Stimulated activated CD8-positive, alpha-beta memory T cell treated with anti-CD3 and anti-CD28 coated beads, Interleukin-7, amount 100 ng/mL, for 24 hours (primary cell): ENCODE data around the gene RAD51C.
"Not testable (repeated sequence)": the region's sequence is repeated elsewhere in the genome, so short reads cannot be mapped to it uniquely, and the experiment has no call there.

Experiments used
- DNase-seq: peaks from one replicate; pipeline ENCODE4 v3.0.0-alpha.2; 2020; ENCODE audit warnings: low read depth

The RAD51C gene

DNA sequence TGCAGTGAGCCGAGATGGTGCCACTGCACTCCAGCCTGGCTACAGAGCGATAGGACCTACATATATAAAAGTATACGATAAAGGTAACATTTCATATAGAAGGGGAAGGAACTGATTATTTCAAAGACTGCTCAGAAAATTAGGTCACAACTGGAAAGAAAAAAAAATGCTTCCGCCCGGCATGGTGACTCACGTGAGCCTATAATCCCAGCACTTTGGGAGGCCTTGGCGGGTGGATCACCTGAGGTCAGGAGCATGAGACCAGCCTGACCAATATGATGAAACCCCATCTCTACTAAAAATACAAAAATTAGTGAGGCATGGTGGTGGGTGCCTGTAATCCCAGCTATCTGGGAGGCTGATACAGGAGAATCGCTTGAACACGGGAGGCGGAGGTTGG lies 8.4 kb upstream of the RAD51C start:
- no peak for DNase-seq

DNA sequence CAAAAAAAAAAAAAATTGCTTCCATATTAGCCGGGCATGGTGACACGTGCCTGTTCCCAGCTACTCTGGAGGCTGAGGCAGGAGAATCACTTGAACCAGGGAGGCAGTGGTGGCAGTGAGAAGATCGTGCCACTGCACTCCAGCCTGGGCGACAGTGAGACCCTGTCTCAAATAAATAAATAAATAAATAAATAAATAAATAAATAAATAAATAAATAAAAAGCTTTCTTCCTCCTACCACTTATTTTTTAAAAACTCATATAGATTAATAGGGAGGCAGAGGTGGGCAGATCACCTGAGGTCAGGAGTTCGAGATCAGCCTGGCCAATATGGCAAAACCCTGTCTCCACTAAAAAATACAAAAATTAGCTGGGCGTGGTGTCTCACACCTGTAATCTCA lies 7.9 kb upstream of the RAD51C start:
- DNase-seq = not testable (repeated sequence)

DNA sequence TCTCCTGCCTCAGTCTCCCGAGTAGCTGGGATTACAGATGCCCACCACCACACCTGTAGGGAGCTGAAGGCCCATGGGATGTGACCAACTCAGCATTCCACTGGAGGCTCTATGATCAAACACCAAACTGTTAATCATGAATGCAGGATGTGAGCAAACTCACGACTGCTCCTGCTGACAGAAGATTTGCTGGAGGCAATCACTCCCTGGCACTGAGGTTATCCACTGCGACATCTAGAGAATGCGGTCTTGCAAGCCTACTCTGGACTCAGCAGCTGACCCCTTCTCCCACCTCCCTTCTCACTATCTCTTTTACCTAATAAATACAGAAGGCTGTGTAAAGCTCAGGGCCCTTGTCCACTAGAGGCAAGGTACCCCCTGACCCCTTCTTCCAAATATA lies 5.4 kb upstream of the RAD51C start:
- DNase-seq = no peak

DNA sequence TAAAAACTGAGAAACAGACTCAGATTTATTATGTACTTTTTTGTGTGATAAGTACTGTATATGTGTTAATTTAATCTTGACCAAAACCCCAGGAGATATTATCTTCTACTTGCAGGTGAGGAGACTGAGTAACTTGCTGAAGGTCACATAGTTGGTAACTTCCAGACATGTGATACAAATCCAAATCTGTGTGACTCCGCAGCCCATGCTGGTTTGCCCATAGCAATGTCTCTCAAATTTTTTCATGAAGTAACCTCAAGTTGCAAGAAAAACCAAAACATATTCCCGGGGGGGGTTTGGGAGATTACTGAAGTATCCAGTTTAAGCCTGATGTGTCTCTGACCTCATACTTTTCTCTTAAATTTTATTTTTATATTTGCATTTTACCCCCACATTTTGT lies 3.9 kb upstream of the RAD51C start:
- no peak for DNase-seq

DNA sequence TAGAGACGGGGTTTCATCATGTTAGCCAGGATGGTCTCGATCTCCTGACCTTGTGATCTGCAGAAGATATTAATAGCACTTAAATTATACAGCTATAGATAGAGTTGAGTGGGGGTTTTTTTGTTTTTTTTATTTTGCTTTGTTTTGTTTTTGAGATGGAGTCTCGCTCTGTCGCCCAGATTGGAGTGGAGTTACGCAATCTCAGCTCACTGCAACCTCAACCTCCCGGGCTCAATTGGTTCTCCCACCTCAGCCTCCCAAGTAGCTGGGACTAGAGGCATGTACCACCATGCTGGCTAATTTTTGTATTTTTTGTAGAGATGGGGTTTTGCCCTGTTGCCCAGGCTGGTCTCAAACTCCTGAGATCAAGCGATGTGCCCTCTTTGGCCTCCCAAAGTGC lies 2.4 kb upstream of the RAD51C start:
- not testable (repeated sequence) for DNase-seq

DNA sequence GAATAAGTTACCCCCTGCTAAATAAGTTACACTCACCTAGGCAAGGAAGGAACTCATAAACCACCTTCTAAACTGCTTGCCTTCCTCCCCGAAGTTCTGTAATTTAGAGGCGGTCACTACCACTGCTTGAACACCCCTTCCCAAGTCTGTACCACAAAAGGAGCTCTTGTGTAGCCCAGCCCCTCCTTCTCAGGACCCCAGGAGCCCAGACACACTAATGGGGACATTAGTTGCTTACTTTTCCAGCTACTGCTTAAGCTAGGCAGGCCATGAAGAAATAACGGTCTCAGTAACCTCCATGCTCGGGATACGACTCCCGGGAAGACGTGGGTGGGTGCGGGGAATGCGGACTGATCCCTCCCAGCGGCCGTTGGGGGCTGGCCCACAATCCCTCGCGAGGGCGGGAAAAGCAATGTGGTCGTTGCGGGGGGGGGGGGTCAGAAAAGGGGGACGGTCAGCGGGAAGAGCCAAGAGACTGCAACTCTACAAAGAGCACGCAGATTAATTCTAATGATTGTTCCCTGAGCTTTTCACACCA lies 632 bp upstream of the RAD51C start, which contains the start of gene TEX14:
Gene TEX14, minus strand, starts transcription at position 345 of the 538 bp plus-strand sequence. CDS start 40,044 bp downstream, outside the sequence.
- no peak for DNase-seq

DNA sequence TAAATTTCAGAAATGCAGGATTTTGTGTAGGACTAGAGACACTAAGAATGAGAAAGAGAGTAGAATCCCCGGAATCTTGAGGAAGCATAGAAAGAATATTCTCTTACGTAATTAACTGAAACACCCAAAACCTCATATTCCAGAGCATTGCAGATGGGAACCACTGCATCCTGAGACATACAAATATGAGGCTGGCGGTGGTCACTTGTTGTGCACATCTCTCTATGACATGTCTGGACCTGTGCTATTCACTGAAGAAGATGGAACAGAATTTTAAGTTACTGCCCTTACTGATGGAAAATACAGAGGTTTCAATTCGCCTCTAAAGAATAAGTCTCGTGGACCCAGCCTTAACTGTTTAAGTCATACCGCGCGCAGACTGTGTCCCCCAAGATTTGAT lies 806 bp downstream of the RAD51C start:
- no peak for DNase-seq

DNA sequence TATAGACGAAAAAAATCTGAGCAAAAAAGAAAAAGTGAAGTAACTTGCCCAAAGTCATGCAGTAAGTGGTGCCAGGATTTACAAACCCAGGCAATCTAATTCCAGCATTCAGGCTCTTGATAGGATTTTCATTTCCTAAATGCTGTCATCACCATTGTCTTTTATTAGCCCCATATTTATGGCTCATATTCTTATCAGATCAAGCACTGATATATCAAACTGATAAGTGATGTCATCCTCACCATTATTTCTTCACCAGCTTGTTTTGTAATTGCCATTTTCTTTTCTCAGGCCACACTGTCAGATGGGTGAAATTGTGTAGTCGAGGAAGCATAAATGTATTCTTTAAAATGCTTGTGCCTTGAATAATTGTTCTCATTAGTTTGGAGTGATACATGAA lies 1.3 kb downstream of the RAD51C start:
- no peak for DNase-seq

DNA sequence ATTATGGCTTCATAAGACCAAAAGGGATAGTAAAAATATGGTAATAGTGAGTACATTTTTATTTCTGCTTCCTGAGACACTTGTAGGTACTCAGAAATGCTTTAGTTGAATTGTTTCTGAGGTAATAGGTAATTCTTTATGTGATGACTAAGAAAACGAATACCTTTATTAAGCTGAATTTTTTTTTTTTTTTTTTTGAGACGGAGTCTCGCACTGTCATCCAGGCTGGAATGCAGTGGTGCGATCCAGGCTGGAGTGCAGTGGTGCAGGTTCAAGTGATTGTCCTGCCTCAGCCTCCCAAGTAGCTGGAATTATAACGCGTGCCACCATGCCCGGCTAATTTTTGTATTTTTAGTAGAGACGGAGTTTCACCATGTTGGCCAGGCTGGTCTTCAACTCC lies 1.9 kb downstream of the RAD51C start:
- DNase-seq = no peak

DNA sequence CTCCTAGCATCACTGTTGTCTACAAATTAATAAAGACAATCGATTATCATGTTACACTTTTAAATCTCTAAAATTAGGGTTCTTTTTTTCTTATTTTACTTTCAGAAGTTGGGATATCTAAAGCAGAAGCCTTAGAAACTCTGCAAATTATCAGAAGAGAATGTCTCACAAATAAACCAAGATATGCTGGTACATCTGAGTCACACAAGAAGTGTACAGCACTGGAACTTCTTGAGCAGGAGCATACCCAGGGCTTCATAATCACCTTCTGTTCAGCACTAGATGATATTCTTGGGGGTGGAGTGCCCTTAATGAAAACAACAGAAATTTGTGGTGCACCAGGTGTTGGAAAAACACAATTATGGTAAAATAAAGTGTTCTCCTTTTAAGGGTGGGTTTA lies 2.4 kb downstream of the RAD51C start:
- no peak for DNase-seq

DNA sequence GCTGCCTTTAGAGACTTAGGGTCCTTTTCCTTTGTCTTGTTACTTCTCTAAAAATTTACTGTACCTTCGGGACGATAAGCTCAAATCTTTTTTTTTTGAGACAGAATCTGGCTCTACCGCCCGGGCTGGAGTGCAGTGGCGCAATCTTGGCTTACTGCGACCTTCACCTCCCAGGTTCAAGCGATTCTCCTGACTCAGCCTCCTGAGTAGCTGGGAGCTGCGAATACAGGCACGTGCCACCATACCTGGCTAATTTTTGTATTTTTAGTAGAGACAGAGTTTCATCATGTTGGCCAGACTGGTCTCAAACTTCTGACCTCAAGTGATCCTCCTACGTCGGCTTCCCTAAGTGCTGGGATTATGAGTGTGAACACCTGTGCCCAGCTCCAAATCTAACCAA lies 7.4 kb downstream of the RAD51C start:
- DNase-seq = no peak

DNA sequence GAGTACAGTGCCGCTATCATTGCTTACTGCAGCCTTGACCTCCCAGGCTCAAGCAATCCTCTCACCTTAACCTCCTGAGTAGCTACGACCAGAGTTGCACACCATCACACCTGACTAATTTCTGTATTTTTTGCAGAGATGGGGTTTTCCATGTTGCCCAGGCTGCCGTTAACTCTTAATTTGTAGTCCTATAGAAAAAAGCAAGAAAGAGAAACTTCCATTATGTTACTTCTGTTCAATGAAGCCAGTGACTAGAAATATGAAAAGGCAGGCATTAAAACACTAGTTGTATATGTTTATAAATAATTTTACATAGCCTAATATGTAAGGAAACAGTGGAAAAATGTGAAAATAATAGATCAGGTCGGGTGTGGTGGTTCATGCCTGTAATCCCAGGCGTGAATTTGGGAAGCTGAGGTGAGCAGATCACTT lies 9.7 kb downstream of the RAD51C start:
- DNase-seq = no peak

DNA sequence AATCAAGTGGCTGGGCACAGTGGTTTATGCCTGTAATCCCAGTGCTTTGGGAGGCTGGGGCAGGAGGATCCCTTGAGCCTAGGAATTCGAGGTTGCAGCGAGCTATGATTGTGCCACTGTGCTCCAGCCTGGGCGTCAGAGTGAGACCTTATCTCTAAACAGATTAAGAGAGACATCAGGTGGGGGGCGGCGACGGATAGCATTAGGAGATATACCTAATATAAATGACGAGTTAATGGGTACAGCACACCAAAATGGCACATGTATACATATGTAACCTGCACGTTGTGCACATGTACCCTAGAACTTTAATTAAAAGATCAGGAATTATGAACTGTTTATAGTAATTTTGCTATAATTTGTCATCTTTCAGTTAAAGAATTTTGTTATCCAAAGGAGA lies 10.3 kb downstream of the RAD51C start:
- DNase-seq = no peak

DNA sequence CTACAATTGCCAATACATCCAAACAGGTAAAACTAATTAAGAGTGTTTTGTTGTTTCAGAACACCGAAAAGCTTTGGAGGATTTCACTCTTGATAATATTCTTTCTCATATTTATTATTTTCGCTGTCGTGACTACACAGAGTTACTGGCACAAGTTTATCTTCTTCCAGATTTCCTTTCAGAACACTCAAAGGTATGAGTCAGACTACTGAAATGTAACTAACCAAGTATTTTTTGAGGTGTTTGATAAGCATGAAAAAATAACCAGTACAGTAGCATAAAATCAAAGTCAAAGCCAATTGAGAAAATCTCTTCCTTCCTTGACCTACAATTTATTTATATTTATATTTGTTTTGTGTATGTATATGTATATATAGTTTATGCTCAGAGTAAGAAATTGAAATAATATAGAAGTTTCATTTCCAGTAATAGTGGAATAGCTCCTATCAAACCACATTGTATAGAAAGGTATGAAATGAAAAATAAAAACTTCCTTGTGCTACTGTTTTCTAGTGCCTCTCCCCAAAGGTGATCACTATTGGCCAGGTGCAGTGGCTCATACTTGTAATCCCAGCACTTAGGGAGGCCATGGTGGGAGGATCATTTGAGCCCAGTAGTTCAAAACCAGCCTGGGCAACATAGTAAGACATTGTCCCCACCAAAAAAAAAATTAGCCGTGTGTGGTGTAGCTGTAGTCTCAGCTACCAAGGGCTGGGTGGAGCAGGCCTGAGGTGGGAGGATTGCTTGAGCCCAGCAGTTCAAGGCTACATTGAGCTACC lies 10.9 kb downstream of the RAD51C start:
- DNase-seq = no peak

DNA sequence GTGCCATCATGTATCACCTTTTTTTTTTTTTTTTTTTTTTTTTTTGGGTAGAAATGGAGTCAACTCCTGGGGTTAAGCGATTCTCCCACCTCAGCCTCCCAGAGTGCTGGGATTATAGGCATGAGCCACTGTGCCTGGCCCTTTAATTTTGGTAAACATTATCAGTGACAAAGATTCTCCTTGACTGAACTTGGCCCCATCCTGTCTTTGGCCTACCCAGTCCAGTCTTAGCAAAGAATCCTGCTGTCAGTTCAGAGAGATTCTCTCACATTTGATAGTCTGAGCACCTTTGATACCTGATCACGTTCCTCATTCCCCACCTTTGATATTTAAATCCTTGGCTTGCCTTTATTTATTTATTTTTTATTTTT lies 11.5 kb downstream of the RAD51C start:
- DNase-seq = no peak

DNA sequence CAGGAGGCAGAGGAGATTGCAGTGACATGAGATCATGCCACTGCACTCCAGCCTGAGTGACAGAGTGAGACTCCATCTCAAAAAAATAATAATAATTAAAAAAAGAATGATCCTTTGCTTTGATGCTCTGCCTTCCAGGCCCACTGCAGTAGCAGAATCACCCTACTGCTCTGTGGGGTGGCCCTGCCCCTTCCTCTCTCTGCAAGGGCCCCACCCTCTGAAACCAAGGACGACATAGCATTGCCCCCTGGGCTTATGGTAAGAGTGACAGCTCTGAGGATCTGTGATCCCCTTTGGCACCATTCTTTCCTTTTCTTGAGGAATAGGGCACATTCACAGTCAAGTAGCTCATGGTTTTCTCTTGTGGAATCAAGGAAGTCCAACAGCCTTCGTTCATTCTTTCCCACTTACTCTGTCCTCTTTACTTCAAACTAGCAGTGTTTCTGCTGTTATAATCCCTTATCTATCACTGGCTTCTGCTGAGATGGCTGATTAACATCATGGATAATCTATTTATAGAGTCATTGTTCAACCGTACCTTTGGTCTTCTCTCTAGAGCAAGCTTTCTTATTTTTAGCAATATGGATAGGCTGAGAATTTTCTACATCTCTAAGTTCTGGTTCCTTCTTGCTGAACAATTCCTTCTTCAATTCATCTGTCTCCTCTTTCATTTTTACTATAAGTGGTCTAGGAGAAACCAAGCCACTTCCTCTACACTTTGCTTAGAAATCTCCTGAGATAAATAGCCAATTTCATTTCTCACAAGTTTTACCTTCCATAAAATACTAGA lies 14.1 kb downstream of the RAD51C start:
- no peak for DNase-seq

DNA sequence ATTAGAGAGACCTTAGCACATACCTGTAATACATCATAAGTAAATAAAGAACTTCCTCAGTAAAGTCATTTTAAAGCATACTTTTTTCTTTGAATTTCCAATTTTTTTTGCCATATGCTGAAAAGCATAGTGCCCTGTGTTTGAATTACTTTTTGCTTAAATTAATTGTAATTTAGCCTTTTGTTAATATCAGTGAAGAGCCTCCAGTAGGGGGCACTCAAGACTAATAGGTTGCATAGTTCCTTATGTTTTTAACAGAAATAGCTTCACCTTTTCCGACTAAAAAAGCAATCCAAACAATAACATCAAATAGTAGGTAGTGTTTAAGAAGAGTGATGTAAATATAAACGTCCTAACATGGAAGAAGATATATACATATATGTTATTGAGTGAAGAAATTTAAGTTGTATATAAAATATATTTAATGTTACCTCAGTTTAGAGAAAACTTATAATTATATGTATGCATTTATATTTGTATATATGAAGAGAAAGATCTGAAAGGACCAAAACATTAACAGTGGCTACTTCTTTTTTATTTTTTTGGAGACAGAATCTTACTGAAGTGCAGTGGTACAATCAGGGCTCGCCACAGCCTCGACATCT lies 18.6 kb downstream of the RAD51C start:
- no peak for DNase-seq

DNA sequence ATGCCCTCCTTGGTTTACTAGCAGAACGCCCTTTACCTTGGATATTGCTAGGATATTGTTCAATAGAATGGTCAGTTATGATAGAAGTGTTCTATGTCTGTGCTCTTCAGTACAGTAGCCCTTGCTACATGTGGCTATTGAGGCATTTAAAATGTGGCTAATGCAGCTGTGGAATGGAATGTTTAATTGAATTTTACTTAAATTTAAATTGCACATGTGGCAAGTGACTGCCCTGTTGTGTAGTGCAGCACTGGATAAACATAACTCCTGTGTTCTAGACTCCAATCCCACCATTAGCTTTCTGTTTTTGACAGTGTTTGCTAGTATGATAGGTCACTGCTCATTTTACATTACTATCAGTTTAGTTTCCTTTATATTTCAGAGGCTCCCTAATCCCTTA lies 29.9 kb downstream of the RAD51C start:
- no peak for DNase-seq

DNA sequence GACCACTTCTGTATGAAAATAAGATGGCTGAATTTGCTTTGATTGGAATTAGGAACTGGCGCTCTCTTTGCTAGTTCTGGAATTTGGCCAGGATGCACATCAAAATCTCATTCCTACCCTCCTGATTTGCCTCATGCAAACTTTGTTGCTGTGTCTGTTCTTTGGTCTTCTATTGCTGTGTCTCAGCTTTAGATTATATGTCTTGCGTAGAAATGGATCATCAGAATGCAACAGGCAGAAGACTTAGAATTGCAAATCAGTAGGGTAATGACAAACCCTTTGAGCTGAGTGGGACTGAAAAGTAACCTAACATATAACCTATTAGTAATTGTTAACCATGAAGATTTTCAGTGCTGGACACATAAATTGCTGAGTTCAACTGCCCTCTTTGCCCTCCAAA lies 30.3 kb downstream of the RAD51C start:
- DNase-seq = no peak

DNA sequence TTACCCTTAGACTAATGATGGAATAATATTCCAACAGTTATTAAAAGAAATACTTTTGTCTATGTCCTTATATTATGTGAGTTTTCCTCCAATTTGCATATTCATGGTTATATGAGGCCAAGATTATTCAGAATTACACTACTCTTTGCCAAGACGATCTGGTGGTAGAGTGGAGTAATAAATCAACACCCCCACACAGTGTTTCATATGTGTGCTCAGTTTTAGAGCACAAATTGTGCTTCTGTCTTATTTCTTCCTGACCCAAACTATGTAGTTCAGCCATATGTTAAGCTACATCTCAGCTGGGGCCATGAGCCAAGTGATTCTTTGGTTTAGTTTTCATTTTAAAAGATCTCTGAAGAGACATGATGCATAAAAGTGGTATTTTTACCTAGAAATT lies 36.4 kb downstream of the RAD51C start:
- no peak for DNase-seq

DNA sequence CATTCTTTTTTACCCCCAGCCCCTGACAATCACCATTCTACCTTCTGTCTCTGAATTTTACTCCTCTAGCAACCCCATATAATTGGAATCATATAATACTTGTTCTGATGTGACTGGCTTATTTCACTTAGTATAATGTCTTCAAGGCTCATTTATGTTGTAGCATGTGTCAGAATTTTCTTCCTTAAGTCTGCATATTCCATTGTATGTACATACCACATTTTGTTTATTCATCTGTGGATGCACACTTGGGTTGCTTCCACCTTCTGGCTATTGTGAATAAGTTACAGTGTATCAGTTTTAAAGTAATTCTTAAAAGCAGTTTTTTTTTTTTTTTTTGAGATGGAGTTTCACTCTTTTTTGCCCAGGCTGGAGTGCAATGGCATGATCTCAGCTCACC lies 38.5 kb downstream of the RAD51C start:
- no peak for DNase-seq

DNA sequence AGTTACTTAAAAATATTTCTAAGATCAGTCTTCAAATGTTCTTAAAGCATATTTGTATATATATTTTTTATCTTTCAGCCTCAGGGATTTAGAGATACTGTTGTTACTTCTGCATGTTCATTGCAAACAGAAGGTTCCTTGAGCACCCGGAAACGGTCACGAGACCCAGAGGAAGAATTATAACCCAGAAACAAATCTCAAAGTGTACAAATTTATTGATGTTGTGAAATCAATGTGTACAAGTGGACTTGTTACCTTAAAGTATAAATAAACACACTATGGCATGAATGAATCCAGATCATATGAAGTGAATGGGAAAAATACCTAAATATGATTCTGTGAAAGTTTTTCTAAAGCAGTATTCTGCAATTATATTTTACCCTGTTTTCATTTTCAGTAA lies 41.6 kb downstream of the RAD51C start:
- DNase-seq = no peak

DNA sequence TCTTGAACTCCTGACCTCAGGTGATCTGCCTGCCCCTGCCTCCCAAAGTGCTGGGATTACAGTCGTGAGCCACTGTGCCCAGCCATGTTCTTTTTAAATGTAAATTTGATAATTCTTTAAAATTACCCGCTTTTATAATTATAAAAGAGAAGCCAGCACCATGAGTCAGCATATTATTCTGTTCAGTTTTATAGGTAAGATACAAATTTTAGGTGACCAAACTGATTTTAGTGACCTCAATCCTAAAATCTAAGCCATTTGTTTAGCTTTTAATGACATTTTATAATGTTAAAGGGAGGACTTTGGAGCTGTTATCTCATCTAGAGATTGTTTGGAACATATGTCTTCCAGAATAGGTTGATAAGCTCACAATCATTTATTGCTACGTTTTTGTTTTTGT lies 42.4 kb downstream of the RAD51C start:
- no peak for DNase-seq
